Endothelial cell of umbilical vein (primary cell): ENCODE data around the gene BPIFA3. TPM values are rescaled to one million over a fixed set of nuclear protein-coding genes. Genes with fewer than 3 reads are reported as not detected.

Source experiments
- Bru-seq: library from RNA; stranded (reverse); fragments of 400-500 nt; gene quantifications from one replicate; lab custom pipeline; 2021; lab: Mats Ljungman, UMichigan
- BruChase-seq, 2 experiments: library from RNA; stranded (reverse); fragments of 400-500 nt; gene quantifications; one replicate each; lab custom pipeline; 2021; lab: Mats Ljungman, UMichigan
- BruUV-seq: library from RNA; stranded (reverse); fragments of 400-500 nt; replicated peaks from 2 replicates; lab custom pipeline; 2021; lab: Mats Ljungman, UMichigan
- CTCF ChIA-PET: fragments of 300-600, 350-600 bp; sonication (Branson Sonifier 250); formaldehyde crosslinking; loops from one replicate; lab custom pipeline; 2021; ENCODE audit warnings: antibody characterized with exemption, inconsistent platforms; lab: Charles Lee
- POLR2A ChIA-PET: fragments of 300-600, 350-600 bp; sonication (Branson Sonifier 250); formaldehyde crosslinking; loops from one replicate; lab custom pipeline; 2021; ENCODE audit warnings: antibody characterized with exemption, inconsistent platforms; lab: Charles Lee
- DNase-seq: peaks from one replicate; pipeline ENCODE4 v3.0.0-alpha.2; 2011; ENCODE audit warnings: low read depth, low spot score
- FAIRE-seq: peaks from 2 replicates; lab custom pipeline; 2011; peaks lifted over from hg19 to GRCh38; lab: Jason Lieb, UNC
- H2AFZ ChIP-seq: 2 replicates; pipeline ENCODE4 v1.6.0; 2012; ENCODE audit warnings: low read depth, low read length, control low read depth, inconsistent platforms
- H3K27ac ChIP-seq: 2 replicates; pipeline ENCODE4 v1.5.1; 2011; ENCODE audit warnings: low read depth, mild to moderate bottlenecking, control low read depth, low read length, moderate library complexity; ENCODE audit not compliant: insufficient read depth
- H3K27me3 ChIP-seq, 2 experiments: 2 replicates each; pipeline versions ENCODE4 v1.6.0 to v1.6.1; 2011; ENCODE audit warnings: low read length in 2 of 2, mixed read lengths in 1 of 2; ENCODE audit not compliant: control insufficient read depth in 2 of 2, insufficient read depth in 2 of 2
- H3K36me3 ChIP-seq, 2 experiments: 2 replicates in 1 of 2; 3 replicates in 1 of 2; pipeline ENCODE4 v1.5.1; 2011; ENCODE audit warnings: low read length in 2 of 2, mild to moderate bottlenecking in 1 of 2, moderate library complexity in 1 of 2; ENCODE audit not compliant: control insufficient read depth in 2 of 2, insufficient read depth in 2 of 2; ENCODE audit errors: extremely low read depth in 1 of 2
- H3K4me1 ChIP-seq: 3 replicates; pipeline ENCODE4 v1.5.1; 2011; ENCODE audit warnings: mild to moderate bottlenecking, low read length; ENCODE audit not compliant: control insufficient read depth, insufficient read depth; ENCODE audit errors: extremely low read depth
- H3K4me2 ChIP-seq: 2 replicates; pipeline ENCODE4 v1.6.1; 2011; ENCODE audit warnings: low read length, control low read depth, mixed read lengths; ENCODE audit not compliant: insufficient read depth
- H3K4me3 ChIP-seq, 3 experiments: fragments of 200-600 bp in 1 of 3; sonication (generic), shearing (Covaris generic) in 1 of 3; replicated peaks in 1 of 3; 2 replicates each; pipeline ENCODE4 v1.5.1; 2011 to 2016; ENCODE audit warnings: control low read depth in 3 of 3, low read length in 3 of 3, mild to moderate bottlenecking in 2 of 3, inconsistent platforms in 1 of 3, low read depth in 1 of 3, moderate library complexity in 1 of 3; ENCODE audit not compliant: insufficient read depth in 1 of 3
- H3K79me2 ChIP-seq: 2 replicates; pipeline ENCODE4 v1.6.0; 2012; ENCODE audit warnings: low read length, inconsistent platforms; ENCODE audit not compliant: control insufficient read depth, insufficient read depth
- H3K9ac ChIP-seq: replicated peaks from 2 replicates; pipeline ENCODE3; 2011; ENCODE audit warnings: low read length, control low read depth; ENCODE audit not compliant: insufficient read depth; ENCODE audit errors: extremely low read depth
- H3K9me1 ChIP-seq: replicated peaks from 3 replicates; pipeline ENCODE4 v1.6.0; 2011; ENCODE audit warnings: mild to moderate bottlenecking, low read length; ENCODE audit not compliant: control insufficient read depth, insufficient read depth; ENCODE audit errors: extremely low read depth
- H3K9me3 ChIP-seq: replicated peaks from 2 replicates; pipeline ENCODE4 v1.5.1; 2012; ENCODE audit warnings: low read length, inconsistent platforms; ENCODE audit not compliant: control insufficient read depth, insufficient read depth
- H4K20me1 ChIP-seq: replicated peaks from 2 replicates; pipeline ENCODE3; 2011; ENCODE audit warnings: mild to moderate bottlenecking, low read length; ENCODE audit not compliant: control insufficient read depth, insufficient read depth; ENCODE audit errors: extremely low read depth
- EZH2 ChIP-seq: IDR thresholded peaks from 2 replicates; pipeline ENCODE4 v1.6.1; 2012; ENCODE audit warnings: borderline replicate concordance, low read depth, mild to moderate bottlenecking, moderate library complexity, low read length, inconsistent platforms; ENCODE audit not compliant: severe bottlenecking
- FOS ChIP-seq: IDR thresholded peaks from 2 replicates; pipeline ENCODE4 v1.6.1; 2011; ENCODE audit warnings: mild to moderate bottlenecking, low read length, moderate library complexity, borderline replicate concordance; ENCODE audit not compliant: insufficient read depth
- MYC ChIP-seq: IDR thresholded peaks from one replicate; pipeline ENCODE4 v1.6.1; 2011; ENCODE audit warnings: mild to moderate bottlenecking, low read depth, low read length
- POLR2A ChIP-seq: IDR thresholded peaks from 2 replicates; pipeline ENCODE4 v1.6.1; 2012; ENCODE audit warnings: low read depth, mild to moderate bottlenecking, control low read depth, low read length
- POLR2AphosphoS5 ChIP-seq: IDR thresholded peaks from 2 replicates; pipeline ENCODE4 v1.6.1; 2012; ENCODE audit warnings: low read depth, mild to moderate bottlenecking, control low read depth, low read length, moderate library complexity; ENCODE audit not compliant: insufficient read depth
- dilution Hi-C: fragments of 300-500 bp; cut with MboI; formaldehyde crosslinking; loops from one replicate; pipeline ENCODE4 v1.15.0; 2019; ENCODE audit warnings: low sequenced_read_pairs; ENCODE audit not compliant: extremely low pct_ligation_motif_present
- intact Hi-C: fragments of 100-400 bp; cut with micrococcal nuclease; formaldehyde crosslinking; loops from one replicate; pipeline ENCODE4 v1.10.0; 2022
- long read RNA-seq: library from polyadenylated mRNA; stranded (forward); transcript quantifications from one replicate; pipeline ENCODE4 v2.0.0, GENCODE V29; 2021
- polyA minus RNA-seq, 3 experiments: library from RNA; depleted of rRNA, polyadenylated mRNA; stranded (reverse); fragments of >200 nt; gene quantifications; 1 replicate in 1 of 3; 2 replicates in 2 of 3; pipeline ENCODE4 v1.2.3, GENCODE V29; 2011
- polyA plus RNA-seq, 4 experiments: library from polyadenylated mRNA; depleted of rRNA in 3 of 4; stranded (reverse) in 3 of 4; unstranded in 1 of 4; fragments of >200 nt; gene quantifications; 2 replicates each; pipeline versions ENCODE4 v1.2.1 to v1.2.3, GENCODE V29; 2011 to 2012; ENCODE audit warnings: missing spikeins in 1 of 4
- total RNA-seq: library from RNA; stranded (reverse); gene quantifications from 2 replicates; pipeline ENCODE4 v1.2.3, GENCODE V29; 2021
- TF ChIP-seq, protein P1 (sequence below): IDR thresholded peaks from 2 replicates; pipeline ENCODE4 v1.6.1; 2011; ENCODE audit not compliant: insufficient read depth, insufficient read length
- TF ChIP-seq, protein P2 (sequence below), 2 donors: IDR thresholded peaks; 1 replicate in 1 of 2; 2 replicates in 1 of 2; pipeline ENCODE4 v1.5.1; 2011; ENCODE audit warnings: low read length in 2 of 2, mild to moderate bottlenecking in 2 of 2, moderate library complexity in 2 of 2, control low read depth in 1 of 2, inconsistent platforms in 1 of 2, low read depth in 1 of 2; ENCODE audit not compliant: insufficient read depth in 1 of 2; ENCODE audit errors: extremely low read depth in 1 of 2

The BPIFA3 gene
- total RNA-seq (not detected in 2 replicates), polyA plus RNA-seq (not detected in 2 replicates), polyA minus RNA-seq (not detected in 2 replicates), Bru-seq, nascent RNA (not detected), BruChase-seq, experiment 1, labeled RNA remaining after a 6-hour chase (not detected), BruChase-seq, experiment 2, labeled RNA remaining after a 2-hour chase (not detected)
- polyA plus RNA-seq (2011; cell fraction: cytosol; rRNA removed) = not detected in 2 replicates
- polyA plus RNA-seq (2011; cell fraction: nucleus; rRNA removed) = not detected in 2 replicates
- polyA plus RNA-seq (2012) = not detected in 2 replicates
- not detected for polyA minus RNA-seq (2011; cell fraction: cytosol; rRNA and poly(A)+ RNA removed)
- polyA minus RNA-seq (2011; cell fraction: nucleus; rRNA and poly(A)+ RNA removed) = not detected in 2 replicates
- long read RNA-seq = 0 reads

DNA sequence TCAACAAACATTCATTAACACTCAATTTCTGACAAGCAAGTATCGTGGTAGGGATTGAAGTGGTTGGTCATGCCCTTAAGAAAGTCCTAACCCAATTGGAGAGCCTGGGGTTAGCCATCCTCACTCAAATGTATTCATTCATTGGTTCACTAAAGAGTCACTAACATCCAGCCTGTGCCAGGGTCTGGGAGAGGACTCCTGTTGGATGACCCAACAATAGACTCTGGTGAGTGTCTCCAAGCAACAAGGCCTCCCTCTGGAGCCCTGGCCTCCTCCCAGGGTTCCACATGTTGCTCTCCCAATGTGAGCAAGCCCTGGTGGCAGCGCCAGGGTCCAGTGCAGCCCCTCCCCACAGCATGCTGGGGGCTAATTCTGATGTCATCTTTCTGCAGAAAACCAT lies at the start of gene BPIFA3:
Gene BPIFA3, plus strand, starts transcription at position 301 of the 400 bp plus-strand sequence. CDS start 185 bp downstream, outside the sequence.
- ChIA-PET CTCF (no interaction called here), POLR2A (no interaction called here)
- H3K36me3 ChIP-seq = no peaks in the 10 kb centered on the region
- no peak within 1 kb of the TSS for H3K27ac ChIP-seq
- H3K79me2 ChIP-seq = no peaks in the 10 kb centered on the region
- DNase-seq (no peak), FAIRE-seq (no peak)
- H3K4me1 ChIP-seq = no peaks in the 10 kb centered on the region
- H3K9me1 ChIP-seq = no peaks in the 10 kb centered on the region
- no peak within 1 kb of the TSS for H3K4me2 ChIP-seq
- no peaks in the 10 kb centered on the region for H3K9me3 ChIP-seq
- H3K9ac ChIP-seq = no peak within 1 kb of the TSS
- no peaks in the 10 kb centered on the region for H4K20me1 ChIP-seq
- BruUV-seq = no TSS peak
- no peak within 1 kb of the TSS for H3K4me3 ChIP-seq
- TF ChIP-seq FOS (no peak), POLR2A (no peak), POLR2AphosphoS5 (no peak), EZH2 (no peak), MYC (no peak)
- TF ChIP-seq, protein P1, sequence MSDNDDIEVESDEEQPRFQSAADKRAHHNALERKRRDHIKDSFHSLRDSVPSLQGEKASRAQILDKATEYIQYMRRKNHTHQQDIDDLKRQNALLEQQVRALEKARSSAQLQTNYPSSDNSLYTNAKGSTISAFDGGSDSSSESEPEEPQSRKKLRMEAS = no peak
- TF ChIP-seq, protein P2, sequence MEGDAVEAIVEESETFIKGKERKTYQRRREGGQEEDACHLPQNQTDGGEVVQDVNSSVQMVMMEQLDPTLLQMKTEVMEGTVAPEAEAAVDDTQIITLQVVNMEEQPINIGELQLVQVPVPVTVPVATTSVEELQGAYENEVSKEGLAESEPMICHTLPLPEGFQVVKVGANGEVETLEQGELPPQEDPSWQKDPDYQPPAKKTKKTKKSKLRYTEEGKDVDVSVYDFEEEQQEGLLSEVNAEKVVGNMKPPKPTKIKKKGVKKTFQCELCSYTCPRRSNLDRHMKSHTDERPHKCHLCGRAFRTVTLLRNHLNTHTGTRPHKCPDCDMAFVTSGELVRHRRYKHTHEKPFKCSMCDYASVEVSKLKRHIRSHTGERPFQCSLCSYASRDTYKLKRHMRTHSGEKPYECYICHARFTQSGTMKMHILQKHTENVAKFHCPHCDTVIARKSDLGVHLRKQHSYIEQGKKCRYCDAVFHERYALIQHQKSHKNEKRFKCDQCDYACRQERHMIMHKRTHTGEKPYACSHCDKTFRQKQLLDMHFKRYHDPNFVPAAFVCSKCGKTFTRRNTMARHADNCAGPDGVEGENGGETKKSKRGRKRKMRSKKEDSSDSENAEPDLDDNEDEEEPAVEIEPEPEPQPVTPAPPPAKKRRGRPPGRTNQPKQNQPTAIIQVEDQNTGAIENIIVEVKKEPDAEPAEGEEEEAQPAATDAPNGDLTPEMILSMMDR (IDR thresholded peaks at IDR 0.05; ENCODE audit: extremely low read depth in 1 of 2, insufficient read depth in 1 of 2, low read depth in 1 of 2, low read length in 2 of 2) = no peak
- intact Hi-C loops (no loop called here), dilution Hi-C loops (no loop called here)
- no peaks in the 10 kb centered on the region for H3K27me3 ChIP-seq
- no peak within 1 kb of the TSS for H2AFZ ChIP-seq
